Stimulated activated memory B cell treated with anti-CD40 and anti-IgM and Interleukin-4, amounts not matched to agents 10 μg/mL and 1 μg/mL and 100 μg/mL, for 72 hours (primary cell): ENCODE data around the gene NYAP2.

Source experiments
- ATAC-seq: fragments of 150-1000 bp; cut with Tn5 transposase; 2 replicates; pipeline ENCODE4 v1.10.0; 2021
- H3K27ac Mint-ChIP-seq: one replicate; pipeline ENCODE4 v1.8.0; 2022; ENCODE audit warnings: mild to moderate bottlenecking, mixed read lengths
- H3K27me3 Mint-ChIP-seq: one replicate; pipeline ENCODE4 v1.8.0; 2022; ENCODE audit warnings: mixed read lengths
- H3K36me3 Mint-ChIP-seq: one replicate; pipeline ENCODE4 v1.8.0; 2022; ENCODE audit warnings: mixed read lengths
- H3K4me1 Mint-ChIP-seq: one replicate; pipeline ENCODE4 v1.8.0; 2022; ENCODE audit warnings: mixed read lengths
- H3K4me3 Mint-ChIP-seq: one replicate; pipeline ENCODE4 v1.8.0; 2022; ENCODE audit warnings: mild to moderate bottlenecking, moderate library complexity, mixed read lengths
- H3K9me3 Mint-ChIP-seq: one replicate; pipeline ENCODE4 v1.8.0; 2022; ENCODE audit warnings: mixed read lengths

Gene NYAP2

DNA sequence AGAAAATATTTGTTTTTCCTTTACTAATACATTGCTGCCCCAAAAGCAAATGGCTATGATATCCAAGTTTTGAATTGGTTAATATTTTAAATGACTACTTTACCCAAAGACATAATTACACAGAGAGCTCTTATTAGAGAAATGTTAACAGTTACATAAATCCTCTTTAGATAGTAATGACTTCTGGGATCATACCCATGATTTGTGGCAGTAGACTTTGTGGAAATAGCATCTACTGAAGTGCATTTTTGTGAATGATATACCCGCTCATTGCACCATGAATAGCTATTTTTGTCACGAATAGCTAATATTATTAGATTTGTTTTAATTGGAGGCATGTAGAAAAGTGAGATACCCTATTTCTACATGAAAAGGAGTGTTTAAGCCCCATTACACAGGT, 15.8 kb downstream of the NYAP2 start:
- no peak for ATAC-seq
- H3K4me1 Mint-ChIP-seq, result no peaks in the 10 kb centered on the region
- H3K36me3 Mint-ChIP-seq, result no peaks in the 10 kb centered on the region
- H3K4me3 Mint-ChIP-seq, result no peak overlapping the region
- H3K27me3 Mint-ChIP-seq, result peaks cover 6% of the 10 kb centered on the region
- H3K9me3 Mint-ChIP-seq, result no peaks in the 10 kb centered on the region
- no peak overlapping the region for H3K27ac Mint-ChIP-seq

DNA sequence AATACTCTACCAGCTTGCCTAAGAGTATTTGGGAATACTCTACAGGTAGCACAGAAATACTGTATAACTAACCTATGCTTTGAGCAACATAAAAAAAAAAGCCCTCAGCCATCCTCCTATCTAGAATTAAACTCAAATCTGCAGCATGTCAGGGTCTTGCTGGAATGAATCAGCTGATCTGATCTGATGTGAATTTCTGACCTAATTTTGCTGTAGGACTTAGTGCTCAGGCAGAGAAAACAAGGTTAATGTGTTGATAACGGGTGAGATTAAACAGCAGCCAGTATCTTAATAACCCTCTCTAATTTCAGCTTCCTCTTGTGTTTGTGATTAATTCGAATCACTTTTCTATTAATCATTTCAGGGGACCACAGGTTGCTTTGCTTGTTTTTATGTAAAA, 16.3 kb downstream of the NYAP2 start:
- H3K27ac Mint-ChIP-seq, result no peak overlapping the region
- ATAC-seq, result no peak
- H3K36me3 Mint-ChIP-seq, result no peaks in the 10 kb centered on the region
- peaks cover 6% of the 10 kb centered on the region for H3K27me3 Mint-ChIP-seq
- no peak overlapping the region for H3K4me3 Mint-ChIP-seq
- no peaks in the 10 kb centered on the region for H3K4me1 Mint-ChIP-seq
- H3K9me3 Mint-ChIP-seq, result no peaks in the 10 kb centered on the region

DNA sequence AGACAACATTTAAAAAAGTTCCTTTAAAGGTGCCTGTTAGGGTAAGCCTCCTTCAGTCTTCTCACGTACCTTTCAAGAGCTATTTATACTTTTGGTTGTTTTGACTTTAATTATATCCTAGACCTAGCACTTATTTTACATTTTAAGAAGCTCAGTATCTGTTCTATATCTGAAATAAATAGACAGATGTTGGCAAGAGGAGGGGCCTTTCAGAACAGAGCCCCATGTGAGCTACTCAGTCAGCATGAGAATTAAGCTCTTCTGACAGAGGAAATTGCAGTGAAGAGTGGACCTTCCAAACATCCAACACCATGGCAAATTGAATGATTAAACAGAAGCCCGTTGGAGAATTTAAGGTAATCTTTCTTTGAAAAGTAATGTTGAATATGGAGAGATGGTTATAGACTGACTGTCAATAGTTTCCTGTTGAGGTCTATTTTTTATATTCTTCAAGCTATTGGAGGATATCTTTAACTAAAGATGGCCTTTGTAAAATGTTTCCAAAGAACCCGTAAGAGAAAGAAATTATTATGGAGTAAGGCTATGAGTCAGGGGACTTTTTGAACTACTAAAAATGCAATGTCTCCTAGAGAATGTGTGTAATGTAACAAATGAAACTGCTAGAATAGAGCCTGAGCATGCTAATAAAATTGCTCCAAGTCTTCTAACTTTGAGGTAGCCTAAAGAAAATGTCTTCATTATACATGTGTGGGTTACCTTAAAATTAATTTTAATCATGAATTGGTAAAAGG, 17.3 kb downstream of the NYAP2 start:
- Mint-ChIP-seq H3K9me3 (no peaks in the 10 kb centered on the region), H3K4me1 (no peaks in the 10 kb centered on the region), H3K4me3 (no peak overlapping the region), H3K27me3 (peaks cover 6% of the 10 kb centered on the region), H3K36me3 (no peaks in the 10 kb centered on the region), H3K27ac (no peak overlapping the region)
- peak; percentile 66 for ATAC-seq

DNA sequence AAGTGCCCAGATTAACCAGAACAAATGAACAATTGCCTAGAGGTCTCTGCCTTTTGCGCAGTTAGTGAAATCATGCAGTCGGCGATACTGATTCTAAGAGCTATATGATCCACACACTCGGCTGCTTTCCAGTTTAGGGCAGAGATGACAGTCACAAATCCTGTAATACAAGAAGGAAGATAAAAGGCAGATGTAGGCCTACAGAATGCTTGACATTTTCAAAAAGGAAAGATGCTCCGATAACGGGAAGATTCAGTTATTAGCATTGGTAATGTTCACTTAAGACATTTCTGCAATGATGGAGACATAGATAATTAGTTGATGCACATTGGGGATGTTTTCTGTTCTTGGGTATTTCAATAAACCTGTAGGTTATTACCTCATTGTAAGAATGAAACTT, 19.5 kb downstream of the NYAP2 start:
- Mint-ChIP-seq H3K4me1 (no peaks in the 10 kb centered on the region), H3K9me3 (no peaks in the 10 kb centered on the region), H3K4me3 (no peak overlapping the region), H3K36me3 (no peaks in the 10 kb centered on the region), H3K27me3 (no peaks in the 10 kb centered on the region), H3K27ac (no peak overlapping the region)
- ATAC-seq, result no peak

DNA sequence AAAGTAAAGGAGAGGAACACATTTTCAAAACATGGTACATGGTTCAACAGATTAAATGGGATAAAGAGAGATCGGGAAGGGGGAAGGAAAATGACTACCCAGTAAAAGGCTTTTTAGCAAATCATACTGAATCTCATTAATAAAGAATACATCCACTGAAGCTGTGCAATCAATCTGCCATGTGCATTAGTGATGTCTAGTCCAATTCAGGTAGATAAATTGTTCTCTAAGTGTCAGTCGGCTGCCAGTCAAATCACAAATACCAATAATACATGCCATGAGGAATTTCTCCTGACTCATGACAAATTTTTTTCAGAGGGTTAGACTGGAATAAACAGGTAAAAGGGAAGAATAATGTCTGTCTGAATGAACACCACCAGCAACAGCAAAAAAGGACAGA, 22.6 kb downstream of the NYAP2 start:
- Mint-ChIP-seq H3K27ac (no peak overlapping the region), H3K4me1 (no peaks in the 10 kb centered on the region), H3K36me3 (no peaks in the 10 kb centered on the region)

DNA sequence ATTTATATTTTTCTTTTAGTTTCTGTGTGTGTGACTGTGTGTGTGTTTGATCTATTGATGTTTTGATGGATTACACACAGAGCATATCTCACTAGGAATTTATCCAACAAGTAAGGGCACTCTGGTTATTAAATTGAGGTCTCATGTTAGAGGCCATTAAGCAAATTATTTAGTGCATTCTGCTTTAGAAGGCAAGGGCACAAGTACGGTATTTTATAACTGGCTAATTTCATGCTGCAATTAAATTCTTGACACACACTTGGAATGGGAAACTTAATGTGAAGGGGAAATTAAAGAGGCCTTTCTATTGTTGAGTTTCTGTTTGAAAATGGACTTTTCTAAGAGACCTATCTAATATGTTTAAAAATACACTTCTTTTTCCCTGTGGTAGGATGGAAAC, 25.8 kb downstream of the NYAP2 start:
- Mint-ChIP-seq H3K27ac (no peak overlapping the region), H3K36me3 (no peaks in the 10 kb centered on the region), H3K4me1 (no peaks in the 10 kb centered on the region), H3K9me3 (no peaks in the 10 kb centered on the region), H3K4me3 (no peak overlapping the region), H3K27me3 (no peaks in the 10 kb centered on the region)
- ATAC-seq, result no peak

More for the DNA sequence above, 22.6 kb downstream of the NYAP2 start:
- no peaks in the 10 kb centered on the region for H3K27me3 Mint-ChIP-seq
- no peaks in the 10 kb centered on the region for H3K9me3 Mint-ChIP-seq
- ATAC-seq, result no peak
- no peak overlapping the region for H3K4me3 Mint-ChIP-seq

DNA sequence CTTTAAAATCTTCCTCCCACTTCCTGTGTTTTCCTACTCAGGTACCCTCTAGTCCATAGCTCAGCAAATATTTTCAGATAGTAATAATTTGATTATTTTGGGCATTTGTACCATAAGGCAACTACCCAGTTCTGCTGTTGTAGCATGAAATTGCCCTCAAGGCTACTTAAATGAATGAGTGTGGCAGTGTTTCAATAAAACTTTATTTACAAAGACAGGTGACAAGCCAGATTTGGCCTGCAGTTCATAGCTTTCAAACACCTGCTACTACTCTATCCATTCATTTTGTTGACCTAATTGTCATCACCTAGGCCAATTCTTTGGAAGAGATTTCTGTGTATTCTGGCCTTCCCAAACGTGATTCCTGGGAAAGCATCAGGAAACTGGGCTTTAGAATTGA, 28.9 kb downstream of the NYAP2 start:
- no peak for ATAC-seq
- no peaks in the 10 kb centered on the region for H3K27me3 Mint-ChIP-seq
- H3K27ac Mint-ChIP-seq, result no peak overlapping the region
- H3K4me3 Mint-ChIP-seq, result no peak overlapping the region
- H3K9me3 Mint-ChIP-seq, result no peaks in the 10 kb centered on the region
- no peaks in the 10 kb centered on the region for H3K4me1 Mint-ChIP-seq
- H3K36me3 Mint-ChIP-seq, result no peaks in the 10 kb centered on the region

DNA sequence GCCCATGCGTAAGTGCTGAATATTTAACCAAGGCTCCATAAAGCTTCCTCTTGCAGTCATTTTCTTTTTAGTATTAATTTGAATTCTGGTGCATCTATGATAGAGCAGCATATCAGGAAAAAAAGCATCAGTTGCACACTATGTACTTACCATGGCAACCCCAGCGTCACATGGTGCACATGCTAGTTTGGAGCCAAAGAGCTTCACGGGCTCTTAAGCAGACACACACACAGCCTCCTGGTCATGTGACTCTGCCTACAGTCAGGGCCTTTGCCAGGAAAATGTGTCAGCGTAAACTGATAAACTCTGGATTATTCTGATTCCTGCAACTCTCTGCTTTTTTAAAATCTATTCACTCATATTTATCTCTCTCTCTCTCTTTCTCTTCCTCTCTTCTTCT, 30.2 kb downstream of the NYAP2 start:
- no peaks in the 10 kb centered on the region for H3K27me3 Mint-ChIP-seq
- H3K4me3 Mint-ChIP-seq, result no peak overlapping the region
- no peak for ATAC-seq
- H3K4me1 Mint-ChIP-seq, result no peaks in the 10 kb centered on the region
- H3K27ac Mint-ChIP-seq, result no peak overlapping the region
- no peaks in the 10 kb centered on the region for H3K9me3 Mint-ChIP-seq
- no peaks in the 10 kb centered on the region for H3K36me3 Mint-ChIP-seq

DNA sequence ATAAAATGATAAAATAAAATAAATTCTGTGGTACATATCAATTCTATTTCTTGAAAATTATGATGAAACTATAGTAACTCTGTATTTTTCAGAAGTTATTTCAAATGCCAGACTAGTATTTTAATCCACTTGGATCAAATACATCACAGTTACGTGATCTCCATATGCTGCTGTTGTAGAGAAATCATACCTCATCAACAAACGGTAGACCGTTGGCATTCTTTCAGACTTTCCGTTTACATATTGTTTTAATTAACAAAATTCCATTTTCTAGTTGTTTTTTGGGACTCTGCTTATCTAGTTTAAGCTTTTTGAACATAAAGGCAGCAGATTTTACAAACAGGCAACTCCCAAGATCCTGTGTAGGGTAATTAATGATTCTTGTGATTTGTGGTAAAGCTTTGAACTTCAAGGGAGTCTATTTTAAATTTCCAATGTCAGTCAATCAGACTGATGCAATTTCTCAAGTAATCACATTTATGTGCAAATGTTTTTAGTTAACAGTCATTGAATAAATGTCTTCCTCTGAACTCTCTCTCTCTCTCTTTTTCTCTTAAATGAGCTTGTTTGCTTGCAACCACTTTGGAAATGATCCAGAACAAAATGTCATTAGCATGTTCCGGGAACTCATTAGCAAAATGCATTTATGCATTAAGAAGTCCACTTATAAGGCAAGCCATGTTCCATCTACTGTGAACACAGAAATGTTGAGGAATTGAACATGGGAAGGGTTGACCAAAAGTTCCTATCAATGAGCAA, 31.8 kb downstream of the NYAP2 start:
- no peak overlapping the region for H3K27ac Mint-ChIP-seq
- no peak overlapping the region for H3K4me3 Mint-ChIP-seq
- H3K27me3 Mint-ChIP-seq, result no peaks in the 10 kb centered on the region
- ATAC-seq, result no peak
- no peaks in the 10 kb centered on the region for H3K4me1 Mint-ChIP-seq
- H3K36me3 Mint-ChIP-seq, result no peaks in the 10 kb centered on the region
- no peaks in the 10 kb centered on the region for H3K9me3 Mint-ChIP-seq

DNA sequence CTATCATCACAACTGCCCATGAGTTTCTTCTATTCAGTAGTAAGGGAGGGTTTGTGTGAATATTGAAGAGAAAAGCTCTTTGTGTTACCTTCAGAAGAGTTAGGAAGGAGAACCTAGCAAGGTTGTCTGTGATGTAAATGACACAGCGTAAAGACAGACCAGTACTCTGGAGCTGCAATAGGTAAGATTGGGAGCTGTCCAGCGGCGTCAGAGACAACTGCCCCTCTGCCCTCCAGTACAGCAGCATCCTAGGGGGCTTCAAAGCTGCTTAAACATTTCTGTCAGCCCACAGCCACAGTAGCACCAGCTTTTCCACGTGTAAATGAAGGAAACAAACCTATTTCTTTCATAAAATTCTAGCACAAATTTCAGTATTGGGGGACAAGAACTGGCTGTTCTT, 34.5 kb downstream of the NYAP2 start:
- Mint-ChIP-seq H3K4me1 (no peaks in the 10 kb centered on the region), H3K27ac (no peak overlapping the region), H3K36me3 (no peaks in the 10 kb centered on the region), H3K9me3 (no peaks in the 10 kb centered on the region), H3K4me3 (no peak overlapping the region), H3K27me3 (peaks cover 6% of the 10 kb centered on the region)
- no peak for ATAC-seq

DNA sequence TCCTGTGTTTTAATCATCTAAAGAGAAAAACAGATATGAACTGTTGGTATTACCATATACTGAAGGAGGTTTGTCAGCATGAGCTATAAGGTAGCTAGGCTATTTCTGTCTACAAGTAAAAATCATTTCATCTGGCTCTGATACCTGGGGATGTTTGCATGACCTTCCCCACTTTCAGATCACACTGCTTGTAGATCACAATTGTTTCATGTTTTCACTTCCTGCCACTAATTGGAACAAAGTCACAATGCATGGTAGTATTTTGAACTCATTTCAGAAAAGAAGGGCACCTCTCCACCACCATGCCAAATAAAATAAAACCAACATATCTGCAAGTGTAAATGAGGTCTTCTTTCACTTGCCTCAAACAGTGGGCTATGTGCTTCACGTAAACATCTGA, 37.8 kb downstream of the NYAP2 start:
- H3K36me3 Mint-ChIP-seq, result no peaks in the 10 kb centered on the region
- no peaks in the 10 kb centered on the region for H3K4me1 Mint-ChIP-seq
- peaks cover 32% of the 10 kb centered on the region for H3K27me3 Mint-ChIP-seq
- no peak overlapping the region for H3K4me3 Mint-ChIP-seq
- no peaks in the 10 kb centered on the region for H3K9me3 Mint-ChIP-seq
- ATAC-seq, result peak; percentile 43
- H3K27ac Mint-ChIP-seq, result no peak overlapping the region

DNA sequence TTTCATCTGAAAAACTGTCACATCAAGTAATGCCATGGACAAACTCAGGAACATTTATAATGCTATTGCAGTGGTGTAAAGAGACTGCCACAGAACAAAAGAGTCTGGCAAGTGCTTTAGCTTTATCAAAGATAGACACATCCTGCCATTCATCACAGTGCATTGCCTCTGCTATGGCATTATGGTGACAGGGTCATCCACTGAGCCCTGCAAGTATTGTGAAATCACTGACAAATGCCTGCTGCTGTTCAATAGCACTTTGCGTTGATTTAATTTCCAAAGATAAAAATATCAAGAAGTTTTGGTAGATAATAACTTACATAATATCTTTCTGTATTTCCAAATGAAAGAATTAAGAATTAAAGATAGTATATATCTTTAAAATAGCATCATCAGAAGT, 38.7 kb downstream of the NYAP2 start:
- Mint-ChIP-seq H3K4me3 (no peak overlapping the region), H3K27ac (no peak overlapping the region), H3K36me3 (no peaks in the 10 kb centered on the region), H3K4me1 (no peaks in the 10 kb centered on the region), H3K27me3 (peaks cover 32% of the 10 kb centered on the region), H3K9me3 (no peaks in the 10 kb centered on the region)
- no peak for ATAC-seq

DNA sequence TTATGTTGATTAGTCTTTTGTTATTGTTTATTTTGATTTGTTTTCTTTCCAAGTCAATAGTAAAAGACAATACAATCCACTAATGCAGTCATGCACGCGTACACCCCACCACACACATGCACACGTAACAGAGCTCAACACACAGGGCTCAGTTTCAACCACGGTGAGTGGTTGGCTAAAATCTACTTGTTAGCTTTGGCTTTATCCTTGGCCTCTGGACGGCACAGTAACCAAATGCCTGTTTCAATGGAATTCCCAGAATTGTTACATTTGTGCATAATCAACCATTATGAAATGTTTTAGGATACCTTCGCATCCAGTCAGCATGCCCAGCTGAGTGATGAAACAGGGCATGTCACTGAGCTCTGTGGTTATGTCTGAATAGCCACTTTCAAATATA, 53.2 kb downstream of the NYAP2 start:
- no peaks in the 10 kb centered on the region for H3K4me1 Mint-ChIP-seq
- H3K27me3 Mint-ChIP-seq, result no peaks in the 10 kb centered on the region
- H3K36me3 Mint-ChIP-seq, result no peaks in the 10 kb centered on the region
- no peaks in the 10 kb centered on the region for H3K9me3 Mint-ChIP-seq
- no peak overlapping the region for H3K27ac Mint-ChIP-seq
- ATAC-seq, result no peak
- no peak overlapping the region for H3K4me3 Mint-ChIP-seq

DNA sequence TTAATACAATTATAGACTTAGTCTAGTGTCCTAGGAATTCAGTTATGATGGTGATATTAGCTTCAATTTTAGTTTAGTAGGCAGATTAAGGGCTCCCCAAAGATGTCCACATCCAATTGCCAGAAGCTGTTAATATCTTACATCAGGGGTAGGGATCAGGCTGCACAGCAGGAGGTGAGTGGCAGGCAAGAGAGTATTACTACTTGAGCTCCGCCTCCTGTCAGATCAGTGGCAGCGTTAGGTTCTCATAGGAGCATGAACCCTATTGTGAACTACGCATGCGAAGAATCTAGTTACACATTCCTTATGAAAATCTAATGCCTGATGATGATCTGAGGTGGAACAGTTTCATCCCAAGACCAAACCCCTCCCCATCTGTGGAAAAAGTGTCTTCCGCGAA, 54.9 kb downstream of the NYAP2 start:
- no peak overlapping the region for H3K4me3 Mint-ChIP-seq
- H3K4me1 Mint-ChIP-seq, result no peaks in the 10 kb centered on the region
- no peaks in the 10 kb centered on the region for H3K36me3 Mint-ChIP-seq
- no peaks in the 10 kb centered on the region for H3K27me3 Mint-ChIP-seq
- ATAC-seq, result no peak
- H3K9me3 Mint-ChIP-seq, result no peaks in the 10 kb centered on the region
- no peak overlapping the region for H3K27ac Mint-ChIP-seq

DNA sequence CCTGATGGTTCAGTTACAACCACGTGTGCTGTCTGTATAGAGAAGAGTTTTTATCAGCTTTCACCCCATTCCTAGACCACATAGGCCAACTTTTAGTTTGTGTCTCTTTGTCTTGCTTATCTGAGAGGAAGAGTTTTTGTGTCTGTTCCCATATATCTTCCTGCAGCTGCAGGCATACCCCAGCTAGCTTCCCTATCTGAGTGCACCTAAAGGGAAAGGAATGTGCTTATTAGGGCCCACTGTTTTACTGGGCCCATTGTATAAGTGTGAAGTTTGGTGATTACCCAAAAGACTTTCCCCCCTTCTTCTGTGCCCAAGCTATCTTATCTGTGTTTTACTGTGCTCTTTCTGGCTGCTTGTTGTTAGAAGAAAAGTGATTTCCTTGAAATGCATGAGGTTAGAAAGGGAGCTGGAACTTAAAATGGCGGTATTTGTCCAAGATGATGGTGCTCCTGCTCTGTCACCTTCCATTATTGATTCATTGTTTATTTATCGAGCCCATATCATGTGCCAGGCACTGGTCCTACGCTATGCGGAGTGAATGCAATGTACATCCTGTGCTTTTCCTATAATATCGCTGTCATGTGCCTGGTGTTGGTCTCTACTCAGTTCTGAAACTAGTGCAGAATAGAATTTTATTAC, 57.2 kb downstream of the NYAP2 start:
- ATAC-seq, result peak; percentile 16
- Mint-ChIP-seq H3K4me1 (no peaks in the 10 kb centered on the region), H3K27me3 (no peaks in the 10 kb centered on the region), H3K4me3 (no peak overlapping the region), H3K27ac (no peak overlapping the region), H3K9me3 (no peaks in the 10 kb centered on the region), H3K36me3 (no peaks in the 10 kb centered on the region)

DNA sequence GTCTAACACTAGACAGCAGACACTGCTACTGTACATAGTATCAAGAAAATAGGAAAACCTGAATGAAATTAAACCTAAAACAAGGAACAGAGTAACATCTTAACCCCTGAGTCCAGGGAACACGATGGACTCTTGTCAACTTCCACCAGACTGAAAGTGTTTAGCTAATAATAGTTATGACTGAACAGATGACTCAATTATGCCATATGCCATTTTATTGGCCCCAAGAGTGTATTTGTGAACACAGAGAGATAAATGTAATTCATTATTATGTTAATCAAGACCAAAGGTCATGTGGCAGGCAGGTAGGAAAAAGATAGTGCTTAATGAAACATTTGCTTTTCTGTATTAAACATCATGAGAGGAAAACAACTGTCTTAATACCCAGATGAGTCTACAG, 58.0 kb downstream of the NYAP2 start:
- Mint-ChIP-seq H3K9me3 (no peaks in the 10 kb centered on the region), H3K36me3 (no peaks in the 10 kb centered on the region), H3K4me1 (no peaks in the 10 kb centered on the region), H3K4me3 (no peak overlapping the region), H3K27ac (no peak overlapping the region), H3K27me3 (no peaks in the 10 kb centered on the region)
- no peak for ATAC-seq
